HUES64 (cell line): ENCODE measurements around the gene AMBRA1.

ENCODE experiments used
- H3K27ac ChIP-seq: 2 replicates; pipeline ENCODE4 v1.7.0; 2013; ENCODE audit warnings: low read depth, low read length, inconsistent platforms
- H3K27me3 ChIP-seq: 2 replicates; pipeline ENCODE4 v1.6.1; 2013; ENCODE audit warnings: mild to moderate bottlenecking, low read length; ENCODE audit not compliant: insufficient read depth
- H3K36me3 ChIP-seq: 2 replicates; pipeline ENCODE4 v1.6.1; 2013; ENCODE audit warnings: mild to moderate bottlenecking, low read length; ENCODE audit not compliant: insufficient read depth
- H3K4me1 ChIP-seq: 2 replicates; pipeline ENCODE4 v1.6.1; 2013; ENCODE audit warnings: mild to moderate bottlenecking, low read length, moderate library complexity; ENCODE audit not compliant: insufficient read depth
- H3K4me3 ChIP-seq: 2 replicates; pipeline ENCODE4 v1.5.1; 2013; ENCODE audit warnings: mild to moderate bottlenecking, low read length, moderate library complexity
- H3K9ac ChIP-seq: 2 replicates; pipeline ENCODE4 v1.6.1; 2013; ENCODE audit warnings: mild to moderate bottlenecking, low read depth, low read length
- H3K9me3 ChIP-seq: 2 replicates; pipeline ENCODE4 v1.6.1; 2013; ENCODE audit warnings: low read depth, low read length; ENCODE audit not compliant: insufficient read depth
- WGBS: fragments of 150-250, 120-280 bp; methylation state at CpG from one replicate; pipeline ENCODE4 v1.1.7; 2013; ENCODE audit warnings: missing lambda C conversion rate; 5-methylcytosine and 5-hydroxymethylcytosine counted together

AMBRA1 gene

GRCh38 chr11:46457659-46458424 lies 136.0 kb downstream of the AMBRA1 start:
- peaks cover 34% of the 10 kb centered on the region for H3K4me1 ChIP-seq
- H3K36me3 ChIP-seq = no peaks in the 10 kb centered on the region
- H3K27me3 ChIP-seq = no peaks in the 10 kb centered on the region
- H3K4me3 ChIP-seq = no peak overlapping the region
- H3K9ac ChIP-seq = no peak overlapping the region
- no peak overlapping the region for H3K27ac ChIP-seq
- WGBS = 96% methylated on average over 2 of the region's 7 CpGs
- no peaks in the 10 kb centered on the region for H3K9me3 ChIP-seq

- WGBS = 71% methylated on average over 2 of the region's 3 CpGs
- H3K27ac ChIP-seq = no peak overlapping the region; the same call in 1 of the 2 replicates
- H3K36me3 ChIP-seq = no peaks in the 10 kb centered on the region
- H3K9me3 ChIP-seq = no peaks in the 10 kb centered on the region
- H3K4me3 ChIP-seq = no peak overlapping the region
- H3K27me3 ChIP-seq = no peaks in the 10 kb centered on the region
- peaks cover 35% of the 10 kb centered on the region for H3K4me1 ChIP-seq
- H3K9ac ChIP-seq = no peak overlapping the region
Observed at GRCh38 chr11:46457021-46457420, 136.8 kb downstream of the AMBRA1 start.

- Histone ChIP-seq H3K9ac (no peak overlapping the region), H3K4me3 (no peak overlapping the region), H3K4me1 (peaks cover 38% of the 10 kb centered on the region), H3K27me3 (no peaks in the 10 kb centered on the region), H3K27ac (peak overlapping the region; percentile 24; the same call in 1 of the 2 replicates), H3K36me3 (no peaks in the 10 kb centered on the region), H3K9me3 (no peaks in the 10 kb centered on the region)
- 35% methylated on average over 8 of the region's 8 CpGs for WGBS
Observed at GRCh38 chr11:46456269-46457001, 137.4 kb downstream of the AMBRA1 start.

GRCh38 chr11:46455834-46456233 lies 138.0 kb downstream of the AMBRA1 start:
- Histone ChIP-seq H3K4me1 (peaks cover 38% of the 10 kb centered on the region), H3K9ac (no peak overlapping the region), H3K27ac (peak overlapping the region; percentile 24; the same call in 1 of the 2 replicates), H3K27me3 (no peaks in the 10 kb centered on the region), H3K9me3 (no peaks in the 10 kb centered on the region), H3K4me3 (no peak overlapping the region), H3K36me3 (no peaks in the 10 kb centered on the region)
- no CpG with 5 or more reads among the region's 1 CpG for WGBS

GRCh38 chr11:46452918-46453517 lies 140.8 kb downstream of the AMBRA1 start:
- WGBS = 98% methylated on average over 3 of the region's 4 CpGs

GRCh38 chr11:46451759-46452158 lies 142.1 kb downstream of the AMBRA1 start:
- no peaks in the 10 kb centered on the region for H3K36me3 ChIP-seq
- peaks cover 22% of the 10 kb centered on the region for H3K4me1 ChIP-seq
- no peaks in the 10 kb centered on the region for H3K9me3 ChIP-seq
- no peak overlapping the region for H3K4me3 ChIP-seq
- H3K27me3 ChIP-seq = no peaks in the 10 kb centered on the region
- no peak overlapping the region for H3K9ac ChIP-seq
- no peak overlapping the region for H3K27ac ChIP-seq

More at GRCh38 chr11:46452918-46453517, 140.8 kb downstream of the AMBRA1 start:
- Histone ChIP-seq H3K9ac (no peak overlapping the region), H3K9me3 (no peaks in the 10 kb centered on the region), H3K27ac (no peak overlapping the region), H3K36me3 (no peaks in the 10 kb centered on the region), H3K4me3 (no peak overlapping the region), H3K27me3 (no peaks in the 10 kb centered on the region), H3K4me1 (peaks cover 34% of the 10 kb centered on the region)

- H3K27ac ChIP-seq = no peak overlapping the region
Observed at GRCh38 chr11:46450846-46451477, 142.9 kb downstream of the AMBRA1 start.

GRCh38 chr11:46447544-46447943 lies 146.3 kb downstream of the AMBRA1 start:
- Histone ChIP-seq H3K27me3 (no peaks in the 10 kb centered on the region), H3K4me1 (peaks cover 16% of the 10 kb centered on the region), H3K27ac (no peak overlapping the region), H3K4me3 (no peak overlapping the region), H3K9ac (no peak overlapping the region), H3K36me3 (peaks cover 7% of the 10 kb centered on the region; the same call in 1 of the 2 replicates), H3K9me3 (no peaks in the 10 kb centered on the region)
- WGBS = 90% methylated on average over 2 of the region's 2 CpGs

More at GRCh38 chr11:46450846-46451477, 142.9 kb downstream of the AMBRA1 start:
- Histone ChIP-seq H3K4me3 (no peak overlapping the region), H3K36me3 (no peaks in the 10 kb centered on the region), H3K9ac (no peak overlapping the region), H3K27me3 (no peaks in the 10 kb centered on the region), H3K4me1 (peaks cover 21% of the 10 kb centered on the region), H3K9me3 (no peaks in the 10 kb centered on the region)
- WGBS = 93% methylated on average over 2 of the region's 3 CpGs

GRCh38 chr11:46445920-46446771 lies 147.7 kb downstream of the AMBRA1 start:
- 69% methylated on average over 3 of the region's 4 CpGs for WGBS

GRCh38 chr11:46445192-46445919 lies 148.5 kb downstream of the AMBRA1 start:
- Histone ChIP-seq H3K4me1 (peaks cover 9% of the 10 kb centered on the region; the same call in 1 of the 2 replicates), H3K4me3 (no peak overlapping the region), H3K27ac (no peak overlapping the region), H3K9ac (no peak overlapping the region), H3K27me3 (no peaks in the 10 kb centered on the region), H3K9me3 (no peaks in the 10 kb centered on the region), H3K36me3 (peaks cover 10% of the 10 kb centered on the region)
- WGBS = 90% methylated on average over 3 of the region's 4 CpGs

More at GRCh38 chr11:46445920-46446771, 147.7 kb downstream of the AMBRA1 start:
- Histone ChIP-seq H3K36me3 (peaks cover 10% of the 10 kb centered on the region), H3K4me1 (peaks cover 9% of the 10 kb centered on the region; the same call in 1 of the 2 replicates), H3K27me3 (no peaks in the 10 kb centered on the region), H3K27ac (0 out of 2 replicates have a peak overlapping the region, but pooled peaks have one; percentile 5), H3K9ac (no peak overlapping the region), H3K4me3 (no peak overlapping the region), H3K9me3 (no peaks in the 10 kb centered on the region)
